ENCODE data around the gene NSL1.

DNA sequence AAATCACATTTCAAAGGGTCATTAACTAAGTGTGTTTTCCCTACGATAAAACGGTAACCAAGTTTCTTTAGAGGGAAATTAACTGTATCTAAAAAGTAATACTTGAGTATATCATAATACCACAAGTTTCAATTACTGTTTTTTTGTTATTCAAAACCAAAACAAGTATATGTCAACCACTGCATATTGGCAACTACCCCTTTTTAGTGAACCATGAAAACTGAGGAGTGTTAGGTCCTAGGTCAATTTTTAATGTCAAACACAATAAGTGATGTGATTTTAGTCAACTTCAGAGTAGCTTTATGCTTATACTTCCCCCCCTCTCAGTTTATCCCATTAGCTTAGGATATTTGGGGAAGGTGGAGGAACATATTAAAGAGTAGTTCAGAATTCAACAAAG is 10.4 kb downstream of the NSL1 start:
- TF ChIP-seq, protein P1, sequence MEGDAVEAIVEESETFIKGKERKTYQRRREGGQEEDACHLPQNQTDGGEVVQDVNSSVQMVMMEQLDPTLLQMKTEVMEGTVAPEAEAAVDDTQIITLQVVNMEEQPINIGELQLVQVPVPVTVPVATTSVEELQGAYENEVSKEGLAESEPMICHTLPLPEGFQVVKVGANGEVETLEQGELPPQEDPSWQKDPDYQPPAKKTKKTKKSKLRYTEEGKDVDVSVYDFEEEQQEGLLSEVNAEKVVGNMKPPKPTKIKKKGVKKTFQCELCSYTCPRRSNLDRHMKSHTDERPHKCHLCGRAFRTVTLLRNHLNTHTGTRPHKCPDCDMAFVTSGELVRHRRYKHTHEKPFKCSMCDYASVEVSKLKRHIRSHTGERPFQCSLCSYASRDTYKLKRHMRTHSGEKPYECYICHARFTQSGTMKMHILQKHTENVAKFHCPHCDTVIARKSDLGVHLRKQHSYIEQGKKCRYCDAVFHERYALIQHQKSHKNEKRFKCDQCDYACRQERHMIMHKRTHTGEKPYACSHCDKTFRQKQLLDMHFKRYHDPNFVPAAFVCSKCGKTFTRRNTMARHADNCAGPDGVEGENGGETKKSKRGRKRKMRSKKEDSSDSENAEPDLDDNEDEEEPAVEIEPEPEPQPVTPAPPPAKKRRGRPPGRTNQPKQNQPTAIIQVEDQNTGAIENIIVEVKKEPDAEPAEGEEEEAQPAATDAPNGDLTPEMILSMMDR (IDR thresholded peaks at IDR 0.05; ENCODE audit: insufficient read depth, low read length, poor library complexity, severe bottlenecking): no peak
- no peak for TF ChIP-seq EZH2phosphoT487 (conservative IDR thresholded peaks at IDR 0.05; ENCODE audit: low read length)

All from SU-DHL-6 (cell line).